Measurements from ENCODE around the gene ADISSP.

The ADISSP gene

DNA sequence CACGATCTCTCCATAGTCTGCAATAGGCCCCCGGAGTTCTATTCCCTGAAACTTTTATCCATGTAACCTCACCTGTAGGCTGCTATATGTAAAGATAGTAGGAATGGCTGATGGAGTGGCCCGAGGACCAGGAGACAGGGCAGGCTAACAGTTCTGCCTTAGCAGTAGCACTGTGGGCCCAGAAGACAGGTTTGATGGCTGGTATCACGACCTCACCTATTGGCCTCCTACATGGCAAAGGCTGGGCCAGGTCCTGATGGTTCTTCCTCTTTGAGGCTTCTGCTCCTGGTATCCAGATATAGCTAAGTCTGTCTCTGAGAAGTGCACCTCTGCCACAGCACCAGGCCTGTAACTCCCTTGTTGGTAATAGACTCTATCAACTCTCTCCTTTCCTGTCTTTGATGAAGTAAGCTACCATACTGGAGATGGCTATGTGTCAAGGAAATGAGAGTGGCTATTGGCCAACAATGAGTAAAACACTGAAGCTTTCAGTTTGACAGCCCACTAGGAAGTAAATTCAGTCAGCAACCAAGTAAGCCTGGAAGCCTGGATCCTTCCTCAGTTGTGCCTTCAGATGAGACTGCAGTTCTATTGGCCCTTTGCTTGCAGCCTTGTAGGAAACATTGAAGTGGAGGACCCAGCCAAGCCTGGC lies 8.0 kb upstream of the ADISSP start:
- Histone ChIP-seq H3K36me3 (ENCODE audit: control insufficient read depth in 1 of 2, insufficient read depth in 2 of 2, low read length in 2 of 2) (no peaks in the 10 kb centered on the region), H3K27me3 (ENCODE audit: low read depth, low read length) (no peaks in the 10 kb centered on the region), H3K4me1 (ENCODE audit: control insufficient read depth in 1 of 2, insufficient read depth in 2 of 2, low read length in 2 of 2) (peaks cover 0 to 16% of the 10 kb centered on the region in 2 donors), H3K4me3 (ENCODE audit: low read depth in 1 of 2, low read length in 2 of 2) (no peak overlapping the region), H3K27ac (ENCODE audit: low read length) (no peak overlapping the region), H3K9me3 (ENCODE audit: control insufficient read depth in 1 of 2, low read length in 2 of 2) (no peaks in the 10 kb centered on the region)

DNA sequence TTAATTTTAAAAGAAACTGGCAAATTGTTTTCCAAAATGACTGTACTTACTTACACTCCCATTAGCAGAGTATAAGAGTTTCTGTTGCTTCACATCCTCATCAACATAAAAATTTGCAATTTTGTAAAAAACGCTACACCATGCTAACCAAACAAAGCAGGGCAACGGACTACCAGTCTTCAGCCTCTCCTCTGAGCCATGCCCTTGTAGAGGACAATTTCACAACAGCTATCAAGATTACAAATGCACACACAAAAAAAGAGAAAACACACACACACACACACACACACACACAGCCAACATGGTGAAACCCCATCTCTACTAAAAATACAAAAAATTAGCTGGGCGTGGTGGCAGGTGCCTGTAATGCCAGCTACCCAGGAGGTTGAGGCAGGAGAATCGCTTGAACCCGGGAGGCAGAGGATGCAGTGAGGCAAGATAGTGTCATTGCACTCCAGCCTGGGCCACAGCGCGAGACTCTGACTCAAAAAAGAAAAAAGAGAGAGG lies 4.1 kb upstream of the ADISSP start:
- H3K27me3 ChIP-seq (ENCODE audit: low read depth, low read length): no peaks in the 10 kb centered on the region
- no peak overlapping the region for H3K27ac ChIP-seq (ENCODE audit: low read length)

DNA sequence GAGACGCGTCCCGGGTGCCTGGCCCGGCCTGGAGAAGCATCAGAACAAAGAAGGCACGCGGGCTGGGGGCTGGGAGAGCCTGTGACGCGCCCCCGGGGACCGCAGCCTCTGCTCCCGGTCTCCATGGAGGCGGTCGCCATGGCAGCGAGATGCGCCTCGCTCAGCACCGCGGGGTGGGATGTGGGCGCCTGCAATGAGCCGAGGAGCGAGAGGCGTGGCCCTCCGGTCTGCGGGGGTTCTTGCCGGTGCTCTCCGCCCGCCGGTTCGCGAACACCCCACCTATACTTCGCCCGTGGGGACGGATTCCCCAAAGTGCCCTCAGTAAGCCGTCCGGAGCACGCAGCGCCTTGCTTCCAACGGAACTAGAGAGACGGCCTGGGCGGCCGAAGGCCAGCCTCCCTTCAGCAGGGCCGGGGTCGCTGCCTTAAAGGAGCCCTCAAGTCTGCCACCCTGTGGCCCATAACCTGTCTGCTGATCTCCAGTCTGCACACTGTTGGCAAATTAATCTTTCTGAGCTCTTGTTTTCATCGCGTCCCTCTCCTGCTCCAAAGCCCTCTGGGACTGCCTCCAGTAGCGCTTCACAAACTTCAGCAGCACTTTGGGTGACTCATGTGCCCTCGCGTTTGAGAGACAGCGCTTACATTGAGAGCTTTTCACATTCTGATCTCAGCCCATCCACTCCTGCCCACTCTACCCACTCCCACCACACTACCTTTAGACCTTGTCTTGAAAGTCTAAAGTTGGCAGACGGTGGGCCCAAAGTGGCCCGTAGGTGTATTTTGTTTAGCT lies 983 bp upstream of the ADISSP start:
- H3K4me3 ChIP-seq (ENCODE audit: low read depth in 1 of 2, low read length in 2 of 2): peak overlapping the region; percentile 69 to 94
- no peaks in the 10 kb centered on the region for H3K9me3 ChIP-seq (ENCODE audit: control insufficient read depth in 1 of 2, low read length in 2 of 2)
- no peaks in the 10 kb centered on the region for H3K36me3 ChIP-seq (ENCODE audit: control insufficient read depth in 1 of 2, insufficient read depth in 2 of 2, low read length in 2 of 2)
- H3K4me1 ChIP-seq (ENCODE audit: control insufficient read depth in 1 of 2, insufficient read depth in 2 of 2, low read length in 2 of 2): peaks cover 12 to 48% of the 10 kb centered on the region in 2 donors
- peak overlapping the region; percentile 82 for H3K27ac ChIP-seq (ENCODE audit: low read length)
- H3K27me3 ChIP-seq (ENCODE audit: low read depth, low read length): no peaks in the 10 kb centered on the region

More for the DNA sequence above, 4.1 kb upstream of the ADISSP start:
- no peak overlapping the region for H3K4me3 ChIP-seq (ENCODE audit: low read depth in 1 of 2, low read length in 2 of 2)
- peaks cover 6 to 19% of the 10 kb centered on the region in 2 donors for H3K4me1 ChIP-seq (ENCODE audit: control insufficient read depth in 1 of 2, insufficient read depth in 2 of 2, low read length in 2 of 2)
- no peaks in the 10 kb centered on the region for H3K36me3 ChIP-seq (ENCODE audit: control insufficient read depth in 1 of 2, insufficient read depth in 2 of 2, low read length in 2 of 2)
- H3K9me3 ChIP-seq (ENCODE audit: control insufficient read depth in 1 of 2, low read length in 2 of 2): no peaks in the 10 kb centered on the region

DNA sequence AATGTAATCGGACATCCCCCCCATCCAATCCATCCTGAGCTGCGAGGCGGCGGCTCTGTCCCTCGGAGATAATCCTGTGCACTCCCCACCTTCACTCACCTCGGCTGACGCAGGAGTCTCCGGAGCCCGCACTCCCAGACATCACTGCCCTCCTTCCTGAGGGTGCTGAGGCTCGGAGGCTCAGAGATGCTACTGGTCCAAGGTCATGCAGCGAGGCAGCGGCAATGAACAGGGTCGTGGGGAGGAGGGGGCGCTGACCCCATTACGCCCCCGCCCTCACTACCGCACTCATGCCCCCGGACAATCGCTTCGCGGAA lies 485 bp downstream of the ADISSP start:
- peaks cover 12 to 48% of the 10 kb centered on the region in 2 donors for H3K4me1 ChIP-seq (ENCODE audit: control insufficient read depth in 1 of 2, insufficient read depth in 2 of 2, low read length in 2 of 2)

DNA sequence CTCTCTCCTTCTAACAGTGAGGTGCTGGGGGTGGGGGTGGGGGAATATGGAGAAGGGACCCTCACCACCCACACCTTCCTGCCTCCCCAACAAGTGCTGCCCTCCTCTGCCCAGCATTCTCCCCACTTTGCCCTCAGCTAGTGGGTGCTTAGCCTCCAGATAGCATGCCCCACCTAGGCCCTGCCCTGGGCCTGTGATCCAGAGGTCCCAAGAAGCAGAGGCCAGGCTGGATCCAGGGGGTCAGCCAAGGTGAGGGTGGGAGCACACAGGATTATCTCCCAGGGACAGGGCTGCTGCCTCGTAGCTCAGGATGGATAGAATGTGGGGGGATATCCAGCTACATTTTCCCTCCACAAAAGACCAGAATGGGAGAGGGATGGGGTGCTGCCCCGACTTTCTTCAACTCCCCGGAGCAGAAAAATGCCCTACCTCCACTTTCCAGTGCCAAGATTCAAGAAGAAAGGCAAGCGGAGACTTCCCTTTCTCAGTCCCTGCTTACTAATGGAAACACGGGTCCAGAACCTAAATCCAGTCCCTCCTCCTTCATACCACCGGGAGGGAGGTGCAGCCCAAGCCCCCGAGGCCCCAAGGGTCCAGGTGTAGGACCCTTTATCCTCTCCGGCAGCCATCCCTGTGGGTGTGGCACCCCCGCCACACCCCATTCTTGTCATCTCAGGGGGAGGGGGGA lies 987 bp downstream of the ADISSP start:
- H3K27me3 ChIP-seq (ENCODE audit: low read depth, low read length): no peaks in the 10 kb centered on the region
- no peak overlapping the region for H3K27ac ChIP-seq (ENCODE audit: low read length)
- H3K9me3 ChIP-seq (ENCODE audit: control insufficient read depth in 1 of 2, low read length in 2 of 2): no peaks in the 10 kb centered on the region
- no peaks in the 10 kb centered on the region for H3K36me3 ChIP-seq (ENCODE audit: control insufficient read depth in 1 of 2, insufficient read depth in 2 of 2, low read length in 2 of 2)
- H3K4me1 ChIP-seq (ENCODE audit: control insufficient read depth in 1 of 2, insufficient read depth in 2 of 2, low read length in 2 of 2): peaks cover 12 to 48% of the 10 kb centered on the region in 2 donors
- peak overlapping the region; percentile 57 to 94 for H3K4me3 ChIP-seq (ENCODE audit: low read depth in 1 of 2, low read length in 2 of 2)

More for the DNA sequence above, 485 bp downstream of the ADISSP start:
- no peak overlapping the region for H3K27ac ChIP-seq (ENCODE audit: low read length)
- H3K27me3 ChIP-seq (ENCODE audit: low read depth, low read length): no peaks in the 10 kb centered on the region
- peak overlapping the region; percentile 57 to 94 for H3K4me3 ChIP-seq (ENCODE audit: low read depth in 1 of 2, low read length in 2 of 2)
- no peaks in the 10 kb centered on the region for H3K36me3 ChIP-seq (ENCODE audit: control insufficient read depth in 1 of 2, insufficient read depth in 2 of 2, low read length in 2 of 2)
- H3K9me3 ChIP-seq (ENCODE audit: control insufficient read depth in 1 of 2, low read length in 2 of 2): no peaks in the 10 kb centered on the region

DNA sequence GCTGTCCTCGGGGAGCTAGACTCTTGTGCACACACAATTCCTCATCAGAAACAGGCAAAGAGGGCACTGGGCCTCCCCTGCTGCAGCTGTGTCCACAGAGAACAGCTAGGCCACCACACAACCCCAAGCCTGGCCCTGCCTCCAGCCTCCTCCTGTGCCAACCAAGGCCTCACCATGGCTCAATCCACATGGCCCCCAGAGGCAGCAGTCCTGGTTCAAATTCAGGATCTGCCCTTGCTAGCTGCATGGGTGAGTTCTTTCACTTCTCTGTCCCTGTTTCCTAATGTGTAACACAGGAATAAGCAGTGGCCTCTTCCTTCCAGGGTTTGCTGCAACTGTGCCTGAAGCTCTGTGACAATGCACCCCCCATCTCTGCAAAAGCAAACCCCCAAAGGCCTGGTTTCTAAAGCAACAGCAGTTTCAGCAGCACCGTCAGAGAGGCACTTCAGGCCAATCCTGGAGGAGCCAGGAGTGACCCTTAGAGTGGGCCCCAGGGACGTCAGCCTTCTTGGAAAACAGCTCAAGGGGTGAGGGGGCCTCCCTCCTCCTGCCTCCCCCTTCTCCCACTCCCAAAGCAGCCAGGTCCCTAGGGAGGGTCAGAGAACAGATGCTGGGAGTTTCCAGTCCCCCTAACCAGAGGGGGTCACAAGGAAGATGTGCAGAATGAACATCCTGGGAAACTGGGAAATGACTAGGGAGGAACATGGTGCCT lies 2.2 kb downstream of the ADISSP start:
- no peaks in the 10 kb centered on the region for H3K27me3 ChIP-seq (ENCODE audit: low read depth, low read length)
- no peaks in the 10 kb centered on the region for H3K9me3 ChIP-seq (ENCODE audit: control insufficient read depth in 1 of 2, low read length in 2 of 2)
- H3K4me1 ChIP-seq (ENCODE audit: control insufficient read depth in 1 of 2, insufficient read depth in 2 of 2, low read length in 2 of 2): peaks cover 12 to 48% of the 10 kb centered on the region in 2 donors
- H3K36me3 ChIP-seq (ENCODE audit: control insufficient read depth in 1 of 2, insufficient read depth in 2 of 2, low read length in 2 of 2): no peaks in the 10 kb centered on the region
- no peak overlapping the region for H3K4me3 ChIP-seq (ENCODE audit: low read depth in 1 of 2, low read length in 2 of 2)
- H3K27ac ChIP-seq (ENCODE audit: low read length): no peak overlapping the region

DNA sequence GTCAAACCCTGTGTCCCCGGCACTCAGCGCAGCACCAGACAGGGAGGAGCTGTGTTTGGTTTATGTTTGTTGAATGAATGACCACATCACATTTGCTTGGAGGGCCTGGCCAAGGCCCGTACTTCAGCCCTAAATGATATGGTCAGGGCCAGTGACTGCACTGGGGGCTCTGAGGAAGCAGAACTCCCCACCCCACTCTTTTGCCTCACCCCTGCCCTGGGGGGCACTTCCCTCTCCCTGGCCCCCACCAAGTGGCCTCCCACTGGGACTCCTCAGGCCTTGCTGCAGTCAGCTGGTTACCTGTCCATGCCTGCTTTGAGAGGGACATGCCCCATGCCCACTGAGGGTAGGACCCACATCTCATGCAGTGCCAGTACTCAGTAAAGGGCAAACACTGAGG lies 2.9 kb downstream of the ADISSP start:
- no peaks in the 10 kb centered on the region for H3K36me3 ChIP-seq (ENCODE audit: control insufficient read depth in 1 of 2, insufficient read depth in 2 of 2, low read length in 2 of 2)
- no peak overlapping the region for H3K4me3 ChIP-seq (ENCODE audit: low read depth in 1 of 2, low read length in 2 of 2)
- H3K4me1 ChIP-seq (ENCODE audit: control insufficient read depth in 1 of 2, insufficient read depth in 2 of 2, low read length in 2 of 2): peaks cover 12 to 51% of the 10 kb centered on the region in 2 donors
- no peaks in the 10 kb centered on the region for H3K27me3 ChIP-seq (ENCODE audit: low read depth, low read length)
- no peak overlapping the region for H3K27ac ChIP-seq (ENCODE audit: low read length)
- no peaks in the 10 kb centered on the region for H3K9me3 ChIP-seq (ENCODE audit: control insufficient read depth in 1 of 2, low read length in 2 of 2)

DNA sequence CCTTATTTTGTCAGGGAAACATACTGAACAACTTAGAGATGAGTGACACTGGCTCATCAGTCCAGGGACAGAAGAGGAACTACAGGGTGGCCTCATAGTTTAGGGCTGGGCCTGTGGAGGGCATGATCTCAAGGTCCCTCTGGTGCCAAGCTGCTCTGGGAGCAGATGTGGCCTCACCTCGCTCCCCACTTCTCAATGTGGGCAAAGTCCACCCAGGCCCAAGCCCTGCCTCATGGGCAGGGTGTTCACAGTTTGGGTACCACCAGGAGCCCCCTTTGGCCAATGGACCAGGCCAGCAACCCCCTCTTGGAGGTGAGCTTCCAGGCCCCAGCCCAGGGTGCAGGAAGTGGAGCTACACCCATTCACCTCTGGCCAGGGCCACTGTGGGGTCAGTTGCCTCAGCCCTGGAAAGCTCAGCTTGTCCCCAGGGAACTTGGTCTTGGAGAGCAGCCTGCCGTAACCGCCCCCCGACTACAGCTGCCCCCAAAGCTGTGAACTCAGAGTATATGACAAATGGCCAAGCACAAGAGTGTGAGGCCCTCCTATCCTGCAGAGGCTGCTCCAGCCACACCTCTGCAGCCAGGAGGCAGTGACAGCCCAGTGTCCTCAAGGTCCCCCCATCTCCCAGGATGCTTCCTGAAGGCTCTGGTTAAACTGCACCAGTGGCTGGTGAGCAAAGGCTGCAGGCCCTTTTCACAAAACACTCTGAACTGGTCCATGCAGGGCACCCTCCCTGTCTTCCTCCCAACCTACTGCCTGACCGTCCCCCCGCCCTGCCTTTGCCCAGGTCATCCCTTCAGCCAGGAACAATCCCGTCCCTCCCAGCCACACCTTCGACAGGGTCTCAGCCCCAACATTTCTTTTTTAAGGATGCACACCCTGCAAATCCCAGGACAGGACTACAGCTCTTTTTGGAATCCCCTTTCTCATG lies 3.6 kb downstream of the ADISSP start:
- no peaks in the 10 kb centered on the region for H3K36me3 ChIP-seq (ENCODE audit: control insufficient read depth in 1 of 2, insufficient read depth in 2 of 2, low read length in 2 of 2)
- H3K4me1 ChIP-seq (ENCODE audit: control insufficient read depth in 1 of 2, insufficient read depth in 2 of 2, low read length in 2 of 2): peaks cover 12 to 52% of the 10 kb centered on the region in 2 donors
- H3K4me3 ChIP-seq (ENCODE audit: low read depth in 1 of 2, low read length in 2 of 2): no peak overlapping the region
- no peaks in the 10 kb centered on the region for H3K27me3 ChIP-seq (ENCODE audit: low read depth, low read length)
- no peak overlapping the region for H3K27ac ChIP-seq (ENCODE audit: low read length)
- H3K9me3 ChIP-seq (ENCODE audit: control insufficient read depth in 1 of 2, low read length in 2 of 2): no peaks in the 10 kb centered on the region

DNA sequence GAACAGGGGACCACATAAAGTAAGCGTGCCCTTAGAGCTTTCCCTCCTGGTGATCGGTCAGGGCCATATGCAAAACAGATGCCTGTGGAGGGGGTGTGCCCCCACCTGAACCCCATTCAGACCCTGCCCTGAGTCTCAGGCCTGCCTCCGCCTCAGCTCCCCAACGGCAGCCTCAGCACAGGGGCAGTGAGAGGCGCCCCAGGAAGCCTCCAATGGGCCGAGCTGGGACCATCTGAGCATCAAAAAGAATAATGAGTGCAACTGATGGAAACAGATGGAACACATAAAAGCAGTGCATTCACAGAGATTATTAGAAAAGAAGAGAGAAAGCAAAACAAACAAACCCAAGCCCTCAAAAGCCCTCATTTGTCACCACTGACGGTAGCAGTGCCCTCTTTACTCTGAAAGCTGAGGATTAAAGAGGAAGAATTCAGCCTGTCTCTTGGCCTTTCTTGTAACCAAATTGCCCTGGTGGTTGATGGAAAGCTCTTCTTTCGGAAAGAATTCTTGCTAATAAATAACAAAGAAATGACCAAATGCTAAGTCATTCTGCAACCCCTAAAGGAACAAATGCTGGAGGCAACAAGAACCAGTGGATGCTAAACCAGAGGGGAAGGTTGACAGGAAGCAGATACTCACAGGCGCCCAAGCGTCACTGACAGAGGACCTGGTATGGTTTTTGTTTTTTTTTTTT lies 6.8 kb downstream of the ADISSP start:
- Histone ChIP-seq H3K36me3 (ENCODE audit: control insufficient read depth in 1 of 2, insufficient read depth in 2 of 2, low read length in 2 of 2) (peaks cover 7 to 9% of the 10 kb centered on the region in 2 donors), H3K27ac (ENCODE audit: low read length) (no peak overlapping the region), H3K27me3 (ENCODE audit: low read depth, low read length) (no peaks in the 10 kb centered on the region), H3K9me3 (ENCODE audit: control insufficient read depth in 1 of 2, low read length in 2 of 2) (no peaks in the 10 kb centered on the region), H3K4me1 (ENCODE audit: control insufficient read depth in 1 of 2, insufficient read depth in 2 of 2, low read length in 2 of 2) (peaks cover 6 to 28% of the 10 kb centered on the region in 2 donors), H3K4me3 (ENCODE audit: low read depth in 1 of 2, low read length in 2 of 2) (no peak overlapping the region)

DNA sequence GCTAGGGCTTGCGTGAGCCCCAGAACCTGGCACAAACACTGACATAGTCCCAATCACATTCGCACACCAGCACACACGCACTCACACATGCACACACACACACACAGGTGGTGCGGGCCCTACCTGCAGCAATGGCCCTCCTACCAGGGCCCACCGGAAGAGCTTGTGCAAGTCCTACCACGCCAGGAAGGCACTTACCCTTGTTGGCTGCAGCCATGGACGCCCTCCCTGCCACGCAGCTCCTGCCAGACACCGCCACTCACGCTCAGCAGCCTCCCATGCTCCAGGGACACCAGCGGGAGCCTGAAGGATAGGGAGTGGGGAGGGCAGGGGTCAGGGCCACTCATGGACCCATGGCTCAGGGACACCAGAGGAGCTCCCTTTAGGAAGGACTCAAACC lies 7.7 kb downstream of the ADISSP start:
- H3K27me3 ChIP-seq (ENCODE audit: low read depth, low read length): no peaks in the 10 kb centered on the region
- H3K4me1 ChIP-seq (ENCODE audit: control insufficient read depth in 1 of 2, insufficient read depth in 2 of 2, low read length in 2 of 2): peaks cover 0 to 19% of the 10 kb centered on the region in 2 donors
- H3K4me3 ChIP-seq (ENCODE audit: low read depth in 1 of 2, low read length in 2 of 2): no peak overlapping the region
- peaks cover 7 to 16% of the 10 kb centered on the region in 2 donors for H3K36me3 ChIP-seq (ENCODE audit: control insufficient read depth in 1 of 2, insufficient read depth in 2 of 2, low read length in 2 of 2)
- no peaks in the 10 kb centered on the region for H3K9me3 ChIP-seq (ENCODE audit: control insufficient read depth in 1 of 2, low read length in 2 of 2)
- no peak overlapping the region for H3K27ac ChIP-seq (ENCODE audit: low read length)
